HCT116 (cell line): ENCODE measurements around the gene SPATS2L. TPM values are rescaled to one million over a fixed set of nuclear protein-coding genes. Genes with fewer than 3 reads are reported as not detected.
A peak's percentile ranks its signal among the peaks of the same experiment; 100 is the strongest.

ENCODE experiments used
- ATAC-seq: fragments of 200-7000 bp; cut with Tn5 transposase; 2 replicates; pipeline ENCODE4 v1.9.1; 2020; ENCODE audit warnings: mild to moderate bottlenecking, moderate library complexity
- BruUV-seq: library from RNA; stranded (reverse); fragments of 400-500 nt; replicated peaks from 2 replicates; lab custom pipeline; 2021; lab: Mats Ljungman, UMichigan
- CTCF ChIA-PET: fragments of 300-600 bp; sonication (Branson Sonifier 250); formaldehyde crosslinking; loops from one replicate; lab custom pipeline; 2021; ENCODE audit warnings: antibody characterized with exemption; lab: Charles Lee
- POLR2A ChIA-PET: fragments of 300-600, 350-600 bp; sonication (Branson Sonifier 250); formaldehyde crosslinking; loops from one replicate; lab custom pipeline; 2021; ENCODE audit warnings: antibody characterized with exemption; lab: Charles Lee
- RAD21 ChIA-PET, 2 experiments: fragments of 300-600 bp; sonication (Branson Sonifier 250); formaldehyde crosslinking; loops; one replicate each; lab custom pipeline; 2023; ENCODE audit warnings: low total read pairs in 2 of 2; ENCODE audit not compliant: uncharacterized antibody in 2 of 2, unreplicated experiment in 2 of 2, low non-redundant PET in 1 of 2; lab: Charles Lee
- DNase-seq: peaks from one replicate; pipeline ENCODE4 v3.0.0-alpha.2; 2010; ENCODE audit warnings: low read depth, low spot score
- H2AFZ ChIP-seq: fragments of 200-600 bp; shearing (Covaris generic), sonication (generic); 2 replicates; pipeline ENCODE4 v1.6.1; 2017; ENCODE audit warnings: low read depth, mixed run types, mixed read lengths, antibody characterized with exemption, low read length; ENCODE audit not compliant: poor library complexity, severe bottlenecking
- H3K27ac ChIP-seq: 2 replicates; pipeline ENCODE4 v1.5.1; 2012; ENCODE audit warnings: low read depth, low read length
- H3K27me3 ChIP-seq: fragments of 200-600 bp; sonication (generic); 2 replicates; pipeline ENCODE4 v1.6.1; 2016; ENCODE audit warnings: mixed run types, low read length, mixed read lengths; ENCODE audit not compliant: insufficient read depth
- H3K36me3 ChIP-seq, 2 experiments: fragments of 200-500 bp in 1 of 2; fragments of 200-600 bp in 1 of 2; sonication (Bioruptor generic) in 1 of 2; sonication (generic) in 1 of 2; 2 replicates each; pipeline versions ENCODE4 v1.5.1 to v1.6.1; 2014 to 2016; ENCODE audit warnings: low read length in 2 of 2, inconsistent platforms in 1 of 2, mixed read lengths in 1 of 2, mixed run types in 1 of 2; ENCODE audit not compliant: insufficient read depth in 2 of 2, control insufficient read depth in 1 of 2
- H3K4me1 ChIP-seq, 2 experiments: fragments of 200-600 bp in 1 of 2; sonication (generic) in 1 of 2; 2 replicates each; pipeline versions ENCODE4 v1.5.1 to v1.6.1; 2012 to 2017; ENCODE audit warnings: low read length in 2 of 2, inconsistent platforms in 1 of 2, mild to moderate bottlenecking in 1 of 2, mixed read lengths in 1 of 2, mixed run types in 1 of 2, moderate library complexity in 1 of 2; ENCODE audit not compliant: insufficient read depth in 2 of 2, control insufficient read depth in 1 of 2
- H3K4me2 ChIP-seq: fragments of 200-600 bp; sonication (generic); 2 replicates; pipeline ENCODE4 v1.6.1; 2017; ENCODE audit warnings: mixed run types, low read length, mixed read lengths
- H3K4me3 ChIP-seq, 2 experiments: fragments of 200-600 bp in 1 of 2; sonication (generic) in 1 of 2; replicated peaks in 1 of 2; 2 replicates each; pipeline ENCODE4 v1.5.1; 2011 to 2016; ENCODE audit warnings: low read length in 2 of 2, control low read depth in 1 of 2, low read depth in 1 of 2, mild to moderate bottlenecking in 1 of 2, mixed read lengths in 1 of 2, mixed run types in 1 of 2
- H3K79me2 ChIP-seq: fragments of 200-600 bp; sonication (generic); 2 replicates; pipeline ENCODE4 v1.6.1; 2017; ENCODE audit warnings: mild to moderate bottlenecking, mixed run types, low read length, moderate library complexity, mixed read lengths; ENCODE audit not compliant: insufficient read depth
- H3K9ac ChIP-seq: fragments of 200-600 bp; sonication (generic); 2 replicates; pipeline ENCODE4 v1.6.1; 2016; ENCODE audit warnings: low read length, mixed read lengths
- H3K9me2 ChIP-seq: fragments of 200-600 bp; sonication (generic), shearing (Covaris generic); 2 replicates; pipeline ENCODE4 v1.6.1; 2017; ENCODE audit warnings: mixed run types, mild to moderate bottlenecking, moderate library complexity; ENCODE audit not compliant: insufficient read depth
- H3K9me3 ChIP-seq, 2 experiments: fragments of 200-500 bp in 1 of 2; fragments of 200-600 bp in 1 of 2; sonication (Bioruptor generic) in 1 of 2; sonication (generic) in 1 of 2; 2 replicates each; pipeline ENCODE4 v1.6.1; 2014 to 2017; ENCODE audit warnings: low read length in 2 of 2, mixed read lengths in 2 of 2, inconsistent platforms in 1 of 2, low read depth in 1 of 2, mild to moderate bottlenecking in 1 of 2, mixed run types in 1 of 2, moderate library complexity in 1 of 2; ENCODE audit not compliant: control insufficient read depth in 1 of 2, insufficient read depth in 1 of 2
- H4K20me1 ChIP-seq: fragments of 200-600 bp; sonication (generic), shearing (Covaris generic); 2 replicates; pipeline ENCODE4 v1.6.1; 2017; ENCODE audit warnings: mixed run types, mild to moderate bottlenecking, moderate library complexity; ENCODE audit not compliant: insufficient read depth
- ATF3 ChIP-seq: IDR thresholded peaks from 2 replicates; pipeline ENCODE4 v1.6.1; 2012
- CBX3 ChIP-seq: IDR thresholded peaks from 2 replicates; pipeline ENCODE4 v1.6.1; 2012; ENCODE audit warnings: low read depth
- CEBPB ChIP-seq: IDR thresholded peaks from 2 replicates; pipeline ENCODE4 v1.6.1; 2012; ENCODE audit warnings: low read depth
- CTCF ChIP-seq, 3 experiments: fragments of 200-600 bp in 1 of 3; sonication (generic) in 1 of 3; IDR thresholded peaks in 2 of 3; conservative IDR thresholded peaks in 1 of 3; 2 replicates each; pipeline ENCODE4 v1.5.1; 2012 to 2017; ENCODE audit warnings: low read depth in 2 of 3, low read length in 2 of 3, antibody characterized with exemption in 1 of 3, borderline replicate concordance in 1 of 3, control low read depth in 1 of 3, mild to moderate bottlenecking in 1 of 3, mixed read lengths in 1 of 3, mixed run types in 1 of 3, moderate library complexity in 1 of 3; ENCODE audit not compliant: insufficient read depth in 1 of 3
- EGR1 ChIP-seq: IDR thresholded peaks from 2 replicates; pipeline ENCODE4 v1.6.1; 2012; ENCODE audit warnings: low read depth
- ELF1 ChIP-seq: IDR thresholded peaks from 2 replicates; pipeline ENCODE4 v1.6.1; 2012; ENCODE audit warnings: low read depth, borderline replicate concordance
- EZH2 ChIP-seq: fragments of 200-600 bp; sonication (generic); IDR thresholded peaks from 2 replicates; pipeline ENCODE4 v1.6.1; 2017; ENCODE audit warnings: antibody characterized with exemption, mixed run types
- EZH2phosphoT487 ChIP-seq: fragments of 200-600 bp; IDR thresholded peaks from 2 replicates; pipeline ENCODE4 v1.6.1; 2018; ENCODE audit warnings: antibody characterized with exemption, borderline replicate concordance
- JUND ChIP-seq: IDR thresholded peaks from 2 replicates; pipeline ENCODE4 v1.6.1; 2012
- POLR2AphosphoS5 ChIP-seq: IDR thresholded peaks from 2 replicates; pipeline ENCODE4 v1.6.1; 2011; ENCODE audit warnings: mild to moderate bottlenecking, low read depth, low read length, moderate library complexity
- SIN3A ChIP-seq: IDR thresholded peaks from 2 replicates; pipeline ENCODE4 v1.6.1; 2012; ENCODE audit warnings: low read depth
- SRF ChIP-seq: IDR thresholded peaks from 2 replicates; pipeline ENCODE4 v1.6.1; 2012; ENCODE audit warnings: low read depth
- TCF7L2 ChIP-seq: IDR thresholded peaks from 2 replicates; pipeline ENCODE4 v1.7.0; 2011; ENCODE audit warnings: borderline replicate concordance, inconsistent platforms; ENCODE audit not compliant: insufficient read depth, insufficient read length; ENCODE audit errors: extremely low read depth
- YY1 ChIP-seq: IDR thresholded peaks from 2 replicates; pipeline ENCODE4 v1.6.1; 2011; ENCODE audit warnings: low read length, low read depth, moderate library complexity, mild to moderate bottlenecking; ENCODE audit not compliant: insufficient replicate concordance; ENCODE audit errors: extremely low read depth
- ZBTB33 ChIP-seq: IDR thresholded peaks from 2 replicates; pipeline ENCODE4 v1.6.1; 2011; ENCODE audit warnings: mild to moderate bottlenecking, low read length, moderate library complexity; ENCODE audit not compliant: insufficient replicate concordance; ENCODE audit errors: extremely low read depth
- ZNF274 ChIP-seq: fragments of 200-500 bp; sonication (Bioruptor generic); IDR thresholded peaks from 2 replicates; pipeline ENCODE4 v1.6.1; 2014; ENCODE audit warnings: mild to moderate bottlenecking, low read depth, low read length, inconsistent platforms
- intact Hi-C: fragments of 100-400 bp; cut with micrococcal nuclease; formaldehyde crosslinking; loops from 2 replicates; pipeline ENCODE4 v1.10.0; 2022
- total RNA-seq: library from RNA; stranded (reverse); gene quantifications from one replicate; pipeline ENCODE4 v1.2.1, GENCODE V29; 2021; ENCODE audit not compliant: unreplicated experiment
- TF ChIP-seq, protein P1 (sequence below): IDR thresholded peaks from 2 replicates; pipeline ENCODE4 v1.6.1; 2012

The SPATS2L gene
- total RNA-seq, 1 experiment from 2014 or later: 87.1 TPM

DNA sequence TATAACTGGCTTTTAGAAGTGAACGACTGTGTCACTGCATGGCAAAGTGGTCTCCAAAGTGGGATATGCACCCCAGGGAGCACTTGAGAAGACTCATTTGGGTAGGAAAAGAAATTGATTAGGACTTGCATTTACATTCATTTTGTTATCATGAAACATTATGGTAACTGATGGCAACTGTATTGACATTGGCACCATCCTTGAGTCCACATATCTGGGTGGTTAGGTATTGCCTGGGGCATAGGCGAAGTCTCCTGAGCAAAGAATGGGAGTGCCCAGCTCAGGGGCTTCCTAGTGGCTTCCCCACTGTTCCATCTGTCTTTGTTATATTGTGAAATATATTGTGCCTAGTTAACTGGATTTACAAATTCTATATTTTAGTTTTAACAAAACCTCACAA lies 29.2 kb downstream of the SPATS2L start:
- no peaks in the 10 kb centered on the region for H3K9me3 ChIP-seq
- H3K4me1 ChIP-seq: peaks cover 30 to 51% of the 10 kb centered on the region in 2 experiments
- DNase-seq: no peak
- intact Hi-C loops: no loop called here
- ChIA-PET RAD21 (no interaction called here), POLR2A (no interaction called here)
- H3K27me3 ChIP-seq: no peaks in the 10 kb centered on the region
- no peak overlapping the region for H3K9ac ChIP-seq
- TF ChIP-seq TCF7L2: no peak
- TF ChIP-seq CTCF (IDR thresholded peaks at IDR 0.05 in 2 of 3, conservative IDR thresholded peaks at IDR 0.05 in 1 of 3; ENCODE audit: borderline replicate concordance in 1 of 3, insufficient read depth in 1 of 3, low read depth in 2 of 3, low read length in 2 of 3): no peak
- TF ChIP-seq ATF3: no peak
- TF ChIP-seq SIN3A: no peak
- TF ChIP-seq SRF: no peak
- no peak for TF ChIP-seq ZNF274
- TF ChIP-seq YY1: no peak
- no peak for TF ChIP-seq EGR1
- TF ChIP-seq, protein P1, sequence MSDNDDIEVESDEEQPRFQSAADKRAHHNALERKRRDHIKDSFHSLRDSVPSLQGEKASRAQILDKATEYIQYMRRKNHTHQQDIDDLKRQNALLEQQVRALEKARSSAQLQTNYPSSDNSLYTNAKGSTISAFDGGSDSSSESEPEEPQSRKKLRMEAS: no peak
- no peak for TF ChIP-seq ZBTB33
- TF ChIP-seq EZH2: no peak
- TF ChIP-seq CBX3: no peak
- no peak for TF ChIP-seq EZH2phosphoT487
- TF ChIP-seq CEBPB: no peak
- no peak for TF ChIP-seq POLR2AphosphoS5
- TF ChIP-seq JUND: no peak
- no peak for TF ChIP-seq ELF1
- TF ChIP-seq, all 23 proteins: peak for 0
- Histone ChIP-seq H3K9me2 (no peaks in the 10 kb centered on the region), H3K27ac (peak overlapping the region; percentile 7; the same call in 1 of the 2 replicates), H3K4me3 (no peak overlapping the region), H3K36me3 (no peaks in the 10 kb centered on the region; a peak in 1 of 4 replicates), H3K4me2 (no peak overlapping the region), H3K79me2 (peaks cover 69% of the 10 kb centered on the region), H2AFZ (no peak overlapping the region), H4K20me1 (no peaks in the 10 kb centered on the region)
- ATAC-seq: no peak
- no TSS peak for BruUV-seq
- CTCF ChIA-PET: no interaction called here
